MV-4-11 (cell line): ENCODE data around the gene GFAP.

ENCODE experiments used
- DNase-seq: peaks from one replicate; lab custom pipeline; 2025; lab: John Stamatoyannopoulos, UW

Gene GFAP

GRCh38 chr17:44931376-44931775, 16.1 kb upstream of the GFAP start:
- no peak for DNase-seq

- DNase-seq, result no peak
Observed at GRCh38 chr17:44930667-44931066, 15.4 kb upstream of the GFAP start.

DNA sequence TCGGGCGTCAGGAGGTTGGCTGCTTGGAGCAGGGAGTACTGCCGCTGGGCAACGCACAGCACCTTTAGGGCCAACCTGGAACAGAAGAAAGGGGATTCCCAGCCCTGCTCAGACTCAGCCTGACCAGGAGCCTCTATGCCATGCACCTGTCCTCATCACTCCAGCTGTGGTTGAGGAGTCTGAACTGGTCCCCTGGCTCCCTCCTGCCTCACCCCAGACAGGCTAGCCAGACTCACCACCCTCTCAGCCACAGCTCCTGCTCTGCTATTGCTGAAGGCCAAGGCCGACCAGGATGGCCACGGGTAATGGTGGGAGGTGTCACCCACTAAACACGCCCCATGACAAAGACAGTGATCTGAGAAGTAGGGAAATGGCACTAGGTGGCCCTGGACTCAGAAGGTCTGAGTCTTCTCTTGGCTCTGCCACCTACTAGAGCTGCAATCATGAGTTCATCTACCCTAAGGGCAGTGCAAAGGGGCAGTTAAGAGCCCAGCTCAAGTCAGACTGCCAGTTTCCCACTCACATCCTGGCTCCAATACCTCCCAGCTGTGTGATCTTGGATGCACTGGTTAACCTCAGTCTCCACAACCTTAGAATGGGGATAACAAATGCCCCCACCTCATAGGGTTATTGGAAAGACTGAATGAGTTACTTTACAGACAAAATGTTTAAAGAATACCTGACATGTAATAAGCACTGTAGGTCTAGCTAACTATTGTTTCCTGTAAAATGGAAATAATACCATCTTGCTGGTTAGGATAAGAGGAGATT, 13.8 kb upstream of the GFAP start:
- no peak for DNase-seq

GRCh38 chr17:44928136-44928535, 12.8 kb upstream of the GFAP start:
- no peak for DNase-seq

GRCh38 chr17:44927696-44928095, 12.4 kb upstream of the GFAP start:
- no peak for DNase-seq

- DNase-seq, result no peak
Observed at GRCh38 chr17:44926821-44927525, 11.7 kb upstream of the GFAP start.

DNA sequence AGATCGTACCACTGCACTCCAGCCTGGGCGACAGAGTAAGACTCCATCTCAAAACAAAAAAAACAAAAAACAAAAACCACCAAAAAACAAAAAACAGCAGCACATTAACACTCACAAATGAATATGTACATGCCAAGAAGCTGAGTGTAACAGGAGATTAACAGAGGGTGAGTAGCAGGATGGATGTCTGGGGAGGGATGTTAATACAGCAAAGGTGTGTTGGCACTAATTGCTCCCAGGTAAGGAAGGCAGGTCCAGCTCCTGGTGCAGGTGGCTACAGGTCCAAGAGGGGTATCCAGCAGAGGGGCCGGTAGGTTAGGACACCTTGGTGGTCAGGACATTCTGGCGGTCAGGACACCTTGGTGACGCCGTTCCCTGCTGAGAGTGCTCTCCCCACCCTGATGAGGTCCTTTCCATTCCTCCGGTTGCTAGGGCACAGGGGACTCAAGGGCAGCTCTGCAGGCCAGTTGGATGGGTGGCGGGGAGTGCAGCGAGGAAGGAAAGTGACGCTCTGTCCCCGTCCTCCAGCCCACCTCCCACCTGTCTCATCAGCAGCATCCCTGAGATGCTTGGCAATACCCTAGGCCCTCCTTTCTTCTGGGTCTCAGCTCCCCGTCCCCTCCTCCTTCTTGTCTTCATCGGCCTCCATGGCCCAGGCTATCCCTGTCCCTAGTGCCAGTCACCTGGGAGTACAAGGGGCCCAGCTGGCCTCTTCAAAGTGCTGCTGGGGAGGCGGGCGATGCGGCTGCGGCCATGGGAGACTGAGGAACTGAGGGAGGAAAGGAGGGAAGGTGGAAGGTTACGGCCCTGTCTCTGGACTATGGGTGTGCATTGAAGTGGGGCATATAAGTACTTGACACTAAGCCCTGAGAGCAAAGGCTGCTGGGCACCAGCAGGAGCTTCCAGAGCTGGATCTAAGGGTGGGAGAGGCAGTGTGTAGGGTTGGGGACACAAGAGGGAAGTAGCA, 10.7 kb upstream of the GFAP start:
- DNase-seq, result no peak

DNA sequence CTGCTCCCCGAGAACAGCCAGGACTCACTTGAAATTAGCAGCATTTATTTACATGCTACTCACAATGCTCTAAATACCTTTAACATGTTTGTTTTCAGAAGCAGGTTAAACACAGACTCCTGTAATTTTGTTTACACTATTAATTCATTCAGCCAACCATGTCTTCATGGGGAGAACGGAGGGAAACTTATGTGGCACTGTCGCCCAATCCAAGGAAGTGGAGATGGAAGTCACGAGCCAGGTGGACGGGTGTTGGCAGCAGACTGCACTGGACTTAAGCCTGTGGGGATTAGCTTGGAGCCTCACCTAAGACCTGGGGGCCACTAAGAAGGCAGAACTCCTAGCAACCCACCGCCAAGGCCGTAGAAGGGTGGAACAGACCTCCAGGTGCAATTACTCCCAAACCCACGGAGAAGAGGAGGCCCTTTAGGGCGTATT, 8.8 kb upstream of the GFAP start:
- no peak for DNase-seq

- DNase-seq, result no peak
Observed at GRCh38 chr17:44922746-44923470, 7.6 kb upstream of the GFAP start.

GRCh38 chr17:44922136-44922535, 6.8 kb upstream of the GFAP start:
- no peak for DNase-seq

DNA sequence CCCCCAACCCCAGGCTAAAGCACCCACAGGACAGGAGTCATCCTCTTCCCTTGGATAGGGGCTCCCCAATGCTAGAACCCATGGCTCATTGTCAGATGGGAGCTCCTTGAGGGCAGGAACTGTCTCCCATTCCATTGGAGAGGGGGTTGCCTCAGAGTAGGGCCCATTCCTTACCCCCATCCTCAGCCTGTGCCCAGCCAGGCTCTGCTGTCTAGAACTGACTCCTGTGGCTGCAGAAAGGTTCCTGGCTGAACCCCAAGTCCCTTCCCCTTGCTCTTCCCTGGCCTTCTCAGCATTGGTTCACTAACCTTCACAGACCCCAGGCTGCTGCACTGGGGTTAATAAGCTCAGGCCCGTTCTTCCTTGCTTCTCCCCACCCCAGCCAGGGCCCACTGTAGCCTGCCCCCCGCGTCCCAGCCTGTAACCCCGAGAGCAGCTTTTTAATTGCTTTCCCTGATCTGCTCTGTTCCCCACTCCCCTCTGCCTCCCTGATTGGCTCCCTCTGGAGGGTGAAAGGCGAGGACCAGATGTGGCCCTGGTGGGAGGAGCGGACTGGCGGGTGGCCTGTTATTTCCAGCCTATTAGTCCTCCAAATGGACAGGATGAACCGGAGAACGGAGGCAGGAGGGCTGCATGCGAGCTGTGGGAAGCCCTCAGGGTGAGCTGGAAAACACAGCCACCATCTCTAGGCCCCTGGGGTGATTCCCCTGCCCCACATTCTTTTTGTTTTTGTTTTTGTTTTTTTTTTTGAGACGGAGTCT, 6.0 kb upstream of the GFAP start:
- DNase-seq, result no peak

DNA sequence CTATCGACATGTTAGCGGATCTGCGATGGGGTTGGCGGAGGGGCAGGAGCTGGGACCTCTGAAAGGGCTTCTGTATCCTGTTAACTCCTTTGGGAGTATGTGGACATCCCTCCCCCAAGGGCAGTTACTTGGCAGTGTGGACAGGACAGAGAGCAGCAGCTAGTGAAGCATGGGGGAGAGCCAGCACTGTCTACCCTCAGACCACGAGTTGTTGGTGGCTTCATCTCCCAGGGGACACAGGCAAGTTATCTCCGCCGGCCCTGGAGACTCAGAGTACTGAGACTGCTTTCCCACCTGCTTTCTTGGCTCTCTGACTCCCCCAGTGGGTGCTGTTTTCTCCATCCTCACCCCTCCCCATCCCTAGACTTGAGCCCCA, 5.3 kb upstream of the GFAP start:
- DNase-seq, result no peak

DNA sequence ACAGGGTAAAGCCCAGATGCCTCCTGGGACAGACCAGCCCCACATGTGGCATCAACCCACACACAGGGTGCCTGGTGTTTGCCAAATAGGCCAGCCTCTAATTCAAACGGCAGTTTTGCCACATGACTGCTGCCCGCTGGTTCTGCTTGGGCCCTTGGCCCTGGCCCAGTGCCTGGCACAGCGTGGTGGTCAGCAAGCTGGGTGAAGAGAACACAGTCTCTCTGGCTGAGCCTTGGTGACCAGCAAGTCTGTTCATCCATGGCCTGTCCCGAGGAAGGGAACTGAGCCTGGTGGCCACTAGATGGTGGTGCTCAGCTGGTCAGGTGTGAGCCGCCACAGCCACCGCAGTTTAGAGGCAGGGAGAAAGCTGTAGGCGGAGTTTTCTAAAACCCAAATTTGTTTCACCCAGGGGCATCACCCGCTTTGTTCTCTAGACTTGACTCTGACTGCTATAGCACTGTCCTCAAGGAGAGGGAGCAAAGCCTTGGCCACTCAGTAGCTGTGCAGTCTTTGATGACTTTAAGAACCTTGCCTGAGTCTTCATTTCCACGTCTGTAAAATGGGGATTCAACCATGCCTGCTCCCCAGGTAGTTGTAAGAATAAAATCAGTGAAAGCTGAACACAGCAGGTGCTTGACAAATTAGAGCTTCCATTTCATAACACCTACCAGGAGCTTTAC, 4.7 kb upstream of the GFAP start:
- DNase-seq, result peak; percentile 54

DNA sequence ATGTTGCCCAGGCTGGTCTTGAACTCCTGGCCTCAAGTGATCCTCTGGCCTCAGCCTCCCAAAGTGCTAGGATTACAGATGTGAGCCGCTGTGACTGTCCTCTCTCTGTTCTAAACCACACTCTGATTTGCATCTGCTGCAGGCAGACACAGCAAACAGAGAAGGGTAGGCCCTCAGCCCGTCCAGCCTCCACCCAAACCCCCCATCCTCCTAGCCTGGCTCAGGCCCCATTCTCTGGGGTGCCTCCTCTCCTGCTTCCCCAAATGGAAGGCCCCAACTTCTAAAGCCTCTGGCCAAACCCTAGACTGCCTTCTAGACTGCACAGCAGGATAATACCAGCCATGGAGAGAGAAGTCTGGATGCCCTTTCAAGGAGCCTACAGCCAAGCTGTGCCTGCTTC, 4.1 kb upstream of the GFAP start:
- no peak for DNase-seq

- no peak for DNase-seq
Observed at GRCh38 chr17:44918006-44918405, 2.7 kb upstream of the GFAP start.

- DNase-seq, result no peak
Observed at GRCh38 chr17:44917456-44917855, 2.2 kb upstream of the GFAP start.

DNA sequence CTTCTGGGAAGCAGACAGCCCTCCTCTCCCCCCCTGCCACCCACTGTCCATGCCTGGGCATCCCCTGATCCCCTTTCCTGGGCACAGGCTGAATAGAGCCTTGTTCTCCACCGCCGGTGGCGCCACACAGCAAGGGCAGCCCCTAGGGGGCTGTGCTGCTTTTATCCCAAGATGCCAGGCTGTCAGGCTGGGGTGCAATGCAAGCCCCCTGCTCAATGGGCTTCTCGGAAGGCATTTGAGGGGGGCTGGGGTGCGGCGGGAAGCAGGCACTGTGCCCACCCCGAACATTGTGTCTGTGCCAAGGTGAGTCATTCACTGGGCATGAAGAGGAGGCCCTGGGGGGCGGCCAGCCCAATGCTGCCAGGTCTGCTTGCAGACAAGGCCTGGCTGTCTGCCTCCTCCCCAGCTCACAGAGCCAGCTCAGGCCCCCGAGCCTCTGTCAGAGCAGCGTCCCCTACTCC, 1.5 kb upstream of the GFAP start:
- no peak for DNase-seq

- peak; percentile 61 for DNase-seq
Observed at GRCh38 chr17:44915862-44916780, 821 bp upstream of the GFAP start.

- no peak for DNase-seq
Observed at GRCh38 chr17:44914698-44915271, 515 bp downstream of the GFAP start.
